GM23338 (cell line): Measurements from ENCODE around the gene TTLL9. TPM values are rescaled to one million over a fixed set of nuclear protein-coding genes. Genes with fewer than 3 reads are reported as not detected.

Experiments used
- ATAC-seq: fragments of 200-7000 bp; cut with Tn5 transposase; 3 replicates; pipeline ENCODE4 v1.9.1; 2020
- DNase-seq: peaks from one replicate; pipeline ENCODE4 v3.0.0-alpha.2; 2015; ENCODE audit warnings: low spot score
- H2AFZ ChIP-seq: fragments of 200-600 bp; sonication (generic); 2 replicates; pipeline ENCODE4 v1.8.0; 2016; ENCODE audit warnings: antibody characterized with exemption, mild to moderate bottlenecking, moderate library complexity
- H3F3A ChIP-seq: fragments of 200-600 bp; sonication (generic); replicated peaks from 2 replicates; pipeline ENCODE4 v1.8.0; 2017; ENCODE audit warnings: antibody characterized with exemption, mixed run types, low read depth
- H3K27ac ChIP-seq: fragments of 200-600 bp; sonication (generic); 2 replicates; pipeline ENCODE4 v1.6.1; 2016; ENCODE audit warnings: low read depth
- H3K27me3 ChIP-seq: fragments of 200-600 bp; sonication (generic); 2 replicates; pipeline ENCODE4 v1.8.0; 2016; ENCODE audit warnings: mild to moderate bottlenecking, mixed run types, moderate library complexity; ENCODE audit not compliant: insufficient read depth
- H3K36me3 ChIP-seq: fragments of 200-600 bp; sonication (generic); 2 replicates; pipeline ENCODE4 v1.8.0; 2016; ENCODE audit warnings: mild to moderate bottlenecking; ENCODE audit not compliant: insufficient read depth
- H3K4me1 ChIP-seq: fragments of 200-600 bp; sonication (generic); 2 replicates; pipeline ENCODE4 v1.8.0; 2016; ENCODE audit warnings: mild to moderate bottlenecking, moderate library complexity; ENCODE audit not compliant: insufficient read depth
- H3K4me2 ChIP-seq: fragments of 200-600 bp; sonication (generic); 2 replicates; pipeline ENCODE4 v1.7.1; 2017; ENCODE audit warnings: mixed run types
- H3K4me3 ChIP-seq: fragments of 200-600 bp; sonication (generic); 2 replicates; pipeline ENCODE4 v1.6.1; 2016; ENCODE audit warnings: mixed run types
- H3K79me2 ChIP-seq: fragments of 200-600 bp; sonication (generic); replicated peaks from 2 replicates; pipeline ENCODE4 v1.8.0; 2017; ENCODE audit warnings: mild to moderate bottlenecking; ENCODE audit not compliant: insufficient read depth
- H3K9me2 ChIP-seq: fragments of 200-600 bp; sonication (generic); 2 replicates; pipeline ENCODE4 v1.8.0; 2017; ENCODE audit not compliant: insufficient read depth
- H4K20me1 ChIP-seq: fragments of 200-600 bp; sonication (generic); replicated peaks from 2 replicates; pipeline ENCODE4 v1.8.0; 2017; ENCODE audit warnings: mild to moderate bottlenecking; ENCODE audit not compliant: insufficient read depth
- H3K27ac Mint-ChIP-seq: 2 replicates; pipeline ENCODE4 v1.8.0; 2020; ENCODE audit warnings: inconsistent platforms, mild to moderate bottlenecking, moderate library complexity, mixed read lengths
- H3K27me3 Mint-ChIP-seq: 3 replicates; pipeline ENCODE4 v1.8.0; 2022; ENCODE audit warnings: low read depth, mild to moderate bottlenecking, moderate library complexity, mixed read lengths, inconsistent platforms; ENCODE audit not compliant: insufficient read depth, poor library complexity
- H3K36me3 Mint-ChIP-seq: 3 replicates; pipeline ENCODE4 v1.8.0; 2021; ENCODE audit warnings: low read depth, mild to moderate bottlenecking, inconsistent platforms, moderate library complexity, mixed read lengths
- H3K4me1 Mint-ChIP-seq: 3 replicates; pipeline ENCODE4 v1.8.0; 2020; ENCODE audit warnings: mild to moderate bottlenecking, inconsistent platforms, mixed read lengths
- H3K4me3 Mint-ChIP-seq: 3 replicates; pipeline ENCODE4 v1.8.0; 2021; ENCODE audit warnings: moderate library complexity, mild to moderate bottlenecking, inconsistent platforms, mixed read lengths
- H3K9me3 Mint-ChIP-seq: 3 replicates; pipeline ENCODE4 v1.8.0; 2020; ENCODE audit warnings: moderate library complexity, mild to moderate bottlenecking, inconsistent platforms, mixed read lengths
- CREB1 ChIP-seq: fragments of 250-450 bp; sonication (Bioruptor Pico); IDR thresholded peaks from 2 replicates; pipeline ENCODE4 v1.5.0; 2020; ENCODE audit warnings: low read depth, mild to moderate bottlenecking, moderate library complexity
- CTCF ChIP-seq, 2 experiments: fragments of 200-600 bp in 1 of 2; sonication (generic) in 1 of 2; conservative IDR thresholded peaks; 2 replicates each; pipeline versions ENCODE4 v1.5.1 to v1.6.1; 2016 to 2017; ENCODE audit warnings: antibody characterized with exemption in 2 of 2, low read depth in 2 of 2, mild to moderate bottlenecking in 2 of 2, moderate library complexity in 1 of 2
- ETS1 ChIP-seq: IDR thresholded peaks from 2 replicates; pipeline ENCODE4 v1.6.1; 2016; ENCODE audit warnings: antibody characterized with exemption
- EZH2 ChIP-seq: fragments of 200-600 bp; sonication (generic); IDR thresholded peaks from one replicate; pipeline ENCODE4 v1.8.0; 2017; ENCODE audit warnings: antibody characterized with exemption, mild to moderate bottlenecking, low read depth; ENCODE audit not compliant: unreplicated experiment
- EZH2phosphoT487 ChIP-seq: fragments of 200-600 bp; sonication (generic); IDR thresholded peaks from one replicate; pipeline ENCODE4 v1.8.1; 2018; ENCODE audit warnings: antibody characterized with exemption; ENCODE audit not compliant: unreplicated experiment
- JUNB ChIP-seq: IDR thresholded peaks from one replicate; pipeline ENCODE4 v1.6.1; 2016; ENCODE audit warnings: antibody characterized with exemption; ENCODE audit not compliant: unreplicated experiment
- POLR2AphosphoS5 ChIP-seq: IDR thresholded peaks from 2 replicates; pipeline ENCODE4 v1.6.1; 2016; ENCODE audit warnings: antibody characterized with exemption, low read depth
- STAT1 ChIP-seq: IDR thresholded peaks from one replicate; pipeline ENCODE4 v1.6.1; 2016; ENCODE audit warnings: antibody characterized with exemption; ENCODE audit not compliant: unreplicated experiment
- ZNF114 ChIP-seq: fragments of 250-450 bp; sonication (Bioruptor Pico); IDR thresholded peaks from 2 replicates; pipeline ENCODE4 v1.5.0; 2020; ENCODE audit warnings: mild to moderate bottlenecking, moderate library complexity
- ZNF331 ChIP-seq: fragments of 250-450 bp; sonication (Bioruptor Pico); IDR thresholded peaks from 2 replicates; pipeline ENCODE4 v1.5.0; 2020; ENCODE audit warnings: low read depth, mild to moderate bottlenecking, moderate library complexity
- ZNF462 ChIP-seq: fragments of 250-450 bp; sonication (Bioruptor Pico); IDR thresholded peaks from 2 replicates; pipeline ENCODE4 v1.5.0; 2020; ENCODE audit warnings: mild to moderate bottlenecking, moderate library complexity
- polyA plus RNA-seq: library from polyadenylated mRNA; unstranded; fragments of >200 nt; fragmentation: Nextera tagmentation; extraction: Ambion mirVana; gene quantifications from 2 replicates; pipeline ENCODE4 v1.2.1, GENCODE V29; 2016
- total RNA-seq: library from RNA; depleted of rRNA; stranded (reverse); fragments of >200 nt; shearing (Covaris generic); gene quantifications from 2 replicates; pipeline ENCODE4 v1.2.3, GENCODE V29; 2014

TTLL9 gene
- total and polyA plus RNA-seq, 2 experiments from 2014 or later: not detected

GRCh38 chr20:31954500-31954899, 84.1 kb downstream of the TTLL9 start:
- H3K4me3 Mint-ChIP-seq: no peak overlapping the region
- Histone ChIP-seq H3K27me3 (no peaks in the 10 kb centered on the region), H3K9me2 (no peaks in the 10 kb centered on the region), H3F3A (0 out of 2 replicates have a peak, but pooled peaks cover 3% of the 10 kb centered on the region), H3K4me2 (no peak overlapping the region), H2AFZ (no peak overlapping the region), H3K36me3 (peaks cover 8% of the 10 kb centered on the region; the same call in 1 of the 2 replicates), H3K4me1 (peaks cover 13% of the 10 kb centered on the region), H3K79me2 (peaks cover 20% of the 10 kb centered on the region), H3K27ac (no peak overlapping the region), H3K4me3 (no peak overlapping the region), H4K20me1 (peaks cover 20% of the 10 kb centered on the region)
- TF ChIP-seq CREB1 (CRISPR knock-in tag) (no peak), ZNF114 (CRISPR knock-in tag) (no peak), ZNF331 (no peak), JUNB (no peak), CTCF (conservative IDR thresholded peaks at IDR 0.05; ENCODE audit: low read depth in 2 of 2) (no peak), ETS1 (no peak), EZH2phosphoT487 (no peak), EZH2 (no peak), POLR2AphosphoS5 (no peak), STAT1 (no peak), ZNF462 (CRISPR knock-in tag) (no peak)
- peaks cover 12% of the 10 kb centered on the region for H3K27me3 Mint-ChIP-seq
- no peak for DNase-seq
- peaks cover 17% of the 10 kb centered on the region for H3K9me3 Mint-ChIP-seq
- peaks cover 12% of the 10 kb centered on the region for H3K36me3 Mint-ChIP-seq
- H3K4me1 Mint-ChIP-seq: peaks cover 10% of the 10 kb centered on the region
- no peak overlapping the region for H3K27ac Mint-ChIP-seq
- ATAC-seq: no peak
